ENCODE results near the gene NHLRC1.

Gene NHLRC1

DNA sequence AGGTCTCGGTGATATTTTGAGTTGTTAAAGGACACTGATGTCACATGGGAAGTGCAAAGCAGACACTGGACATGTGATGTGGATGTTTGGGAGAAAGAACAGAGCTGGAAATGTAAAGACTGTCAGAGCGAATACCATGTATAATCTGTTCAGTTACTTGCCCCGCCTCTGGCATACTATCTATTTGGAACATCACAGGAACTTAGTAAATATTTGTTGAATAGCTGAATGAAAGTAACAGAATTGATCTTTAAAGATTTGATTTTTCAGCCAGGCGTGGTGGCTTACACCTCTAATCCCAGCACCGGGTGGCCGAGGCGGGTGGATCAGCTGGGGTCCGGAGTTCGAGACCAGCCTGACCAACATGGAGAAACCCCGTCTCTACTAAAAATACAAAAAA lies 13.8 kb upstream of the NHLRC1 start:
- H3K4me3 ChIP-seq (ENCODE audit: low read depth, low read length), result no peak overlapping the region
- TF ChIP-seq, protein P1, sequence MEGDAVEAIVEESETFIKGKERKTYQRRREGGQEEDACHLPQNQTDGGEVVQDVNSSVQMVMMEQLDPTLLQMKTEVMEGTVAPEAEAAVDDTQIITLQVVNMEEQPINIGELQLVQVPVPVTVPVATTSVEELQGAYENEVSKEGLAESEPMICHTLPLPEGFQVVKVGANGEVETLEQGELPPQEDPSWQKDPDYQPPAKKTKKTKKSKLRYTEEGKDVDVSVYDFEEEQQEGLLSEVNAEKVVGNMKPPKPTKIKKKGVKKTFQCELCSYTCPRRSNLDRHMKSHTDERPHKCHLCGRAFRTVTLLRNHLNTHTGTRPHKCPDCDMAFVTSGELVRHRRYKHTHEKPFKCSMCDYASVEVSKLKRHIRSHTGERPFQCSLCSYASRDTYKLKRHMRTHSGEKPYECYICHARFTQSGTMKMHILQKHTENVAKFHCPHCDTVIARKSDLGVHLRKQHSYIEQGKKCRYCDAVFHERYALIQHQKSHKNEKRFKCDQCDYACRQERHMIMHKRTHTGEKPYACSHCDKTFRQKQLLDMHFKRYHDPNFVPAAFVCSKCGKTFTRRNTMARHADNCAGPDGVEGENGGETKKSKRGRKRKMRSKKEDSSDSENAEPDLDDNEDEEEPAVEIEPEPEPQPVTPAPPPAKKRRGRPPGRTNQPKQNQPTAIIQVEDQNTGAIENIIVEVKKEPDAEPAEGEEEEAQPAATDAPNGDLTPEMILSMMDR (IDR thresholded peaks at IDR 0.05; ENCODE audit: low read depth, low read length), result no peak

DNA sequence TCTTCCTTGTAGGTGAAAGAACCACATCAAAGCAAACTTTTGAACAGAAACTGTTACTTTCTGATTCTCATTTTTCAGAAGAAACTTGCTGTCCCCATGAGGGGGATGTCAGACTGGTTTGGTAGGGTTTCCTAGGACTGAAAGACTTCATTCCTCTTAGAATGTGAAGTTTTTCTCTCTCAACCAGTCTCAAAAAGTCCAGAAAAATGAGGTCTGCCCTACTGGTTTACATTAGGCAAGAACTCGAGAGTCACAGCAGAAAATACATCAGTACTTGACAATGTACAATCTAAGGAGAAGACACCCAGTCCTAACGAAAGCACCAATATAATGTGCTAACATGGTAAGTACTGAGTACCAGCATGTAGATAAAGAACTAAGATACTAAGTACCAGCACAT lies 12.7 kb upstream of the NHLRC1 start:
- TF ChIP-seq, protein P1 (IDR thresholded peaks at IDR 0.05; ENCODE audit: low read depth, low read length), result no peak
- no peak overlapping the region for H3K4me3 ChIP-seq (ENCODE audit: low read depth, low read length)

DNA sequence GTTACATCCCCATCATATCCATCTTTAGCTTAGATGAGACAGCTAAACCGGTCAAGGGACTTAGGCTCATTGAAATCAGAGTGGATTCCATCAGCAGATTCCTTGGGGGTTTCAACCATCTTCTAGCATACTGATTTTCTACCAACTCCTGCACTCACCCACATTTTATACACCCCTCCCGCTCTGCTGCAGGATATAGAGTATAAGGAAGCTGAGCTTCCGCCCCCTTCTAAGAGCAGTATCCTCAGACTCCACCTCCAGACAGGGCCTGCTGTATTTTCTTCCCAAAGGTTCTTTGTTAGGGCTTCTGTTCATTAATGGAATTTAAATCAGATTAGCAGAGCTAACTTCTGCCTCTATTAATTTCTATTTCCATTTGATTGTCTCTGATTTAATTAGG lies 9.9 kb upstream of the NHLRC1 start:
- TF ChIP-seq, protein P1 (IDR thresholded peaks at IDR 0.05; ENCODE audit: low read depth, low read length), result no peak
- H3K4me3 ChIP-seq (ENCODE audit: low read depth, low read length), result no peak overlapping the region

DNA sequence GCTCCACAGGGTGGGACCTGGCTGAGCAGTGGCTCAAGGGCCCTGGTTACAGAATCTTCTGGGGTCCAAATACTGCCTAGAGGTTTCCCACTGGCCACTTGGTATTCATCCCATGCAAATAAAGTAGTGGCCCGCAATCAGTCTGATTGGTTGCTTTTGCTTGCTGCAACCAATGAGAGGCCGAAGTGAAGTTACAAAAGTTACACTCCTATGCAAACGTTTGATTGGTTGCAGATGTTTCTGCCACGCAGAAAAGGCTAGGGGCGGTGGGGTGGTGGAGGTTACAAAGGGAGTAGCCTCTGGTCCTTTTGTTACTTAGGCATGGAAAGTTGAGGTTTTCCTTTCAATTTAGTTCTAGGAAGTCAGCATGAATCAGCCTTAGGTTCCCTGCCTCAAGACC lies 3.6 kb upstream of the NHLRC1 start:
- TF ChIP-seq, protein P1 (IDR thresholded peaks at IDR 0.05; ENCODE audit: low read depth, low read length), result no peak
- H3K4me3 ChIP-seq (ENCODE audit: low read depth, low read length), result no peak overlapping the region

DNA sequence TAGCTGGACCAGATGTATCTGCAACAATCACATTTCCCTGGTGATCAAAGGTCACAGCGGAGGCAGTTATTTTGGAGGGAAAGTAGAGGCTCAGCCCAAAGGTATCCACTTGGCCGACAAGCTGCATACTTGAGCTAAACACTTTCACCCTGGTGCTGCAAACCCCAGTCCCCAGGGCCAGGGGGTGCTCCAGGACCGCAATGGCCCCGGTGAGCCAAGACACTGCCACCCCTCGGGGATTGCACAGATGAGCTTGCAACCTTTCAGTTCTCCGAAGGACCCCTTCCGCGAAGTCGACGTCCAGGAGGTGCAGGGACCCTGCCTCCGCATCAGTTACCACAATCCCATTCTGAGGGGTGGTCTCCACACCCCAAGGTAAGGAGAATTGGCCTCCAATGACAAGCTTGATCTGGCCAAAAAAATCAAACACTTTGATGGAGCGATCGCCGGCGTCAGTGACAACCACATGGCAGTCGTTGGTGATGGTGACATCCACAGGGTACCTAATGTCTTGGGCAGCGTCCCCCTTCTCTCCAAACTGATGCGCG lies 823 bp downstream of the NHLRC1 start:
- H3K4me3 ChIP-seq (ENCODE audit: low read depth, low read length), result no peak overlapping the region
- TF ChIP-seq, protein P1 (IDR thresholded peaks at IDR 0.05; ENCODE audit: low read depth, low read length), result no peak

DNA sequence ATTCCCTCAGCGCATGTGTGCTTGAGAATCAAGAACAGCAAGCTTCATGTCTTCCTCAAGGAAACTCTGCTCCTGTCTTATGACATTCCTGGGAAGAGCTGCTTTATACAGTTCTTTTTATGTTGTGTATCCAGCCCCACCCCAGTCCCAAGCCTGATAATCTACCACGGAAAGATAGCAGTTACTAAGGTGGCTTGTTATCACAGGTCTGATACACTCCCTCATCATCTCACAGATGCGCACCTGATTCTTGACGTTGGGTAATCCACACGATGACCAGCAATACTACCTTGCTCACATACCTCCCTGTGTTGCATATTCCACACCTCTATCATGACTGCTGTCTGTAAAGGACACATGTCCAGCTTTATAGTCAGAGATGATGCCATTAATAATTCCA lies 3.2 kb downstream of the NHLRC1 start:
- TF ChIP-seq, protein P1 (IDR thresholded peaks at IDR 0.05; ENCODE audit: low read depth, low read length), result no peak
- H3K4me3 ChIP-seq (ENCODE audit: low read depth, low read length), result no peak overlapping the region

DNA sequence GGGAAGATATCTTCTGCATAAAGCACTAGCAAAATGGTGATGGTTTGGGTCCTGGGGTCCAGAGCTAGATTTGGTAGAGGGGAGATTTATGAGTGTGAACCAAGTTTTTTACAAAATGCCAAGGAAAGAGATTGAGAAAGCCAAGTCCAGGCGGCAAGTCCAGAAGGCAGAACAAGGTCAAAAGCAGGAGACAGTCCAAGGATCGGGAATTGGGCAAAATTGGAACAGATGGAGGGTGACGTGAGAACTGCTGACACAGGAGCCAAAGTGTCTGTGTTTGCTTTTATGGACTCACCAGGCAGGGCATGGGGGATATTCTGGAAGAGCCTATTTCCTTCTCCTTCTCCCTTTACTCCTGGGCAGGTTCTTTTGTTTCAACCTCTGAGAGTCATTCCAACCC lies 4.1 kb downstream of the NHLRC1 start:
- TF ChIP-seq, protein P1 (IDR thresholded peaks at IDR 0.05; ENCODE audit: low read depth, low read length), result no peak
- no peak overlapping the region for H3K4me3 ChIP-seq (ENCODE audit: low read depth, low read length)

All from WI38 (cell line).